K562 (cell line): Measurements from ENCODE around the gene PITPNC1. TPM values are rescaled to one million over a fixed set of nuclear protein-coding genes. Genes with fewer than 3 reads are reported as not detected.

Experiments used
- ATAC-seq: fragments of 200-7000 bp; cut with Tn5 transposase; 3 replicates; pipeline ENCODE4 v1.9.1; 2020; ENCODE audit warnings: moderate library complexity
- BruUV-seq: library from RNA; stranded (reverse); fragments of 400-500 nt; replicated peaks from 2 replicates; lab custom pipeline; 2021; lab: Mats Ljungman, UMichigan
- CTCF ChIA-PET: fragments of 300-600 bp; formaldehyde crosslinking; extraction: SDS; loops from one replicate; lab custom pipeline; 2021; ENCODE audit warnings: low intra/inter-chr PET ratio; lab: Yijun Ruan, JAX
- POLR2A ChIA-PET: fragments of 300-600, 350-650 bp; sonication (Branson Sonifier 250); formaldehyde crosslinking; extraction: SDS; loops from one replicate; lab custom pipeline; 2021; ENCODE audit warnings: antibody characterized with exemption, inconsistent platforms; lab: Yijun Ruan, JAX
- DNase-seq, 4 experiments: peaks; one replicate each; pipeline versions ENCODE4 v3.0.0 to v3.0.0-alpha.2; 2011 to 2018; ENCODE audit warnings: low spot score in 3 of 4, mixed read lengths in 3 of 4; ENCODE audit errors: extremely low read depth in 1 of 4
- FAIRE-seq: peaks from 2 replicates; lab custom pipeline; 2011; peaks lifted over from hg19 to GRCh38; lab: Jason Lieb, UNC
- H2AFZ ChIP-seq: 2 replicates; pipeline ENCODE4 v1.6.0; 2011; ENCODE audit warnings: low read depth, low read length, control low read depth, inconsistent platforms
- H3K27ac ChIP-seq: fragments of 200-600 bp; 3 replicates; pipeline ENCODE4 v1.8.0; 2011; ENCODE audit warnings: low read depth, mild to moderate bottlenecking, control low read depth, inconsistent platforms, low read length, moderate library complexity, mixed read lengths; ENCODE audit errors: extremely low read depth
- H3K27me3 ChIP-seq, 2 experiments: fragments of 300-600 bp in 1 of 2; 2 replicates in 1 of 2; 3 replicates in 1 of 2; pipeline versions ENCODE4 v1.6.0 to v1.8.0; 2011; ENCODE audit warnings: inconsistent platforms in 2 of 2, low read length in 2 of 2, mild to moderate bottlenecking in 1 of 2, mixed read lengths in 1 of 2, moderate library complexity in 1 of 2; ENCODE audit not compliant: control insufficient read depth in 2 of 2, insufficient read depth in 2 of 2
- H3K36me3 ChIP-seq: fragments of 300-600 bp; 3 replicates; pipeline ENCODE4 v1.8.0; 2011; ENCODE audit warnings: mild to moderate bottlenecking, low read length, inconsistent platforms; ENCODE audit not compliant: control insufficient read depth, insufficient read depth
- H3K4me1 ChIP-seq, 2 experiments: fragments of 200-600 bp in 1 of 2; replicated peaks in 1 of 2; 2 replicates in 1 of 2; 3 replicates in 1 of 2; pipeline versions ENCODE4 v1.5.1 to v1.8.0; 2011; ENCODE audit warnings: inconsistent platforms in 2 of 2, low read length in 2 of 2, mild to moderate bottlenecking in 1 of 2, mixed read lengths in 1 of 2, moderate library complexity in 1 of 2; ENCODE audit not compliant: control insufficient read depth in 2 of 2, insufficient read depth in 2 of 2
- H3K4me2 ChIP-seq: 2 replicates; pipeline ENCODE4 v1.6.1; 2011; ENCODE audit warnings: low read length, control low read depth, inconsistent platforms, mixed read lengths; ENCODE audit not compliant: insufficient read depth
- H3K4me3 ChIP-seq: fragments of 200-600 bp; sonication (generic), shearing (Covaris generic); 2 replicates; pipeline ENCODE4 v1.5.1; 2016; ENCODE audit warnings: control low read depth, inconsistent platforms
- H3K79me2 ChIP-seq: fragments of 200-600 bp; 3 replicates; pipeline ENCODE4 v1.8.0; 2011; ENCODE audit warnings: low read length, inconsistent platforms; ENCODE audit not compliant: control insufficient read depth, insufficient read depth
- H3K9ac ChIP-seq, 2 experiments: 2 replicates each; pipeline versions ENCODE4 v1.6.0 to v1.6.1; 2011; ENCODE audit warnings: low read depth in 2 of 2, low read length in 2 of 2, control low read depth in 1 of 2, inconsistent platforms in 1 of 2, mild to moderate bottlenecking in 1 of 2, mixed read lengths in 1 of 2; ENCODE audit not compliant: insufficient read depth in 1 of 2
- H3K9me1 ChIP-seq: one replicate; pipeline ENCODE4 v1.6.0; 2011; ENCODE audit warnings: inconsistent platforms, mild to moderate bottlenecking, low read length, moderate library complexity; ENCODE audit not compliant: control insufficient read depth, insufficient read depth
- H3K9me3 ChIP-seq: replicated peaks from 2 replicates; pipeline ENCODE4 v1.5.1; 2011; ENCODE audit warnings: low read depth, low read length, inconsistent platforms; ENCODE audit not compliant: control insufficient read depth, insufficient read depth
- H4K20me1 ChIP-seq: replicated peaks from 2 replicates; pipeline ENCODE4 v1.6.1; 2011; ENCODE audit warnings: low read length, inconsistent platforms, mixed read lengths; ENCODE audit not compliant: control insufficient read depth, insufficient read depth
- CBX1 ChIP-seq: sonication (generic); IDR thresholded peaks from 2 replicates; pipeline ENCODE4 v1.6.1; 2016; ENCODE audit warnings: antibody characterized with exemption, low read depth, mild to moderate bottlenecking
- EHMT2 ChIP-seq: fragments of 450-650 bp; IDR thresholded peaks from 2 replicates; pipeline ENCODE4 v1.6.1; 2018; ENCODE audit warnings: antibody characterized with exemption
- FOXA1 ChIP-seq: fragments of 450-650 bp; IDR thresholded peaks from 2 replicates; pipeline ENCODE4 v1.6.1; 2016; ENCODE audit warnings: mild to moderate bottlenecking, borderline replicate concordance
- HNRNPLL ChIP-seq: fragments of 200-400 bp; formaldehyde crosslinking; IDR thresholded peaks from 2 replicates; pipeline ENCODE4 v1.6.1; 2017; ENCODE audit warnings: low read length, low read depth, mild to moderate bottlenecking; ENCODE audit not compliant: poor library complexity, severe bottlenecking
- NCOA2 ChIP-seq, 2 experiments: fragments of 450-650 bp; IDR thresholded peaks; 2 replicates each; pipeline ENCODE4 v1.6.1; 2018; ENCODE audit warnings: mild to moderate bottlenecking in 2 of 2, moderate library complexity in 1 of 2; ENCODE audit not compliant: partially characterized antibody in 2 of 2
- RUNX1 ChIP-seq: sonication (generic); IDR thresholded peaks from 2 replicates; pipeline ENCODE4 v1.6.1; 2016; ENCODE audit warnings: antibody characterized with exemption, low read depth
- ZNF12 ChIP-seq: sonication (generic); formaldehyde crosslinking; IDR thresholded peaks from 2 replicates; pipeline ENCODE4 v1.4.0; 2020; ENCODE audit warnings: mild to moderate bottlenecking, missing genetic modification reagents
- ZNF274 ChIP-seq: IDR thresholded peaks from 2 replicates; pipeline ENCODE4 v1.6.1; 2011; ENCODE audit warnings: low read depth, mild to moderate bottlenecking, low read length, moderate library complexity, borderline replicate concordance
- WGBS: fragments of 100-300 bp; shearing (Covaris generic); methylation state at CpG from one replicate; pipeline ENCODE4 v1.1.6; 2016; ENCODE audit warnings: low coverage, mixed read lengths; ENCODE audit not compliant: insufficient coverage; ENCODE audit errors: missing lambda C conversion rate; 5-methylcytosine and 5-hydroxymethylcytosine counted together
- in situ Hi-C: fragments of 300-500 bp; cut with MboI; formaldehyde crosslinking; loops from 4 replicates; pipeline ENCODE4 v1.15.0; 2018; ENCODE audit warnings: inconsistent platforms, mixed read lengths
- intact Hi-C: fragments of 100-400 bp; cut with micrococcal nuclease; formaldehyde crosslinking; loops from 2 replicates; pipeline ENCODE4 v1.14.2; 2022
- polyA plus RNA-seq, 8 experiments: library from polyadenylated mRNA; depleted of rRNA in 4 of 8; stranded (reverse) in 5 of 8; unstranded in 3 of 8; fragments of >200 nt; fragmentation: Nextera tagmentation in 2 of 8; fragmentation: Illumina TruSeq in 1 of 8; extraction: Ambion mirVana in 2 of 8; extraction: Trizol in 1 of 8; gene quantifications; 2 replicates each; pipeline versions ENCODE4 v1.2.1 to v1.2.3, GENCODE V29; 2011 to 2014; ENCODE audit warnings: inconsistent platforms in 1 of 8, missing spikeins in 1 of 8
- total RNA-seq, 7 experiments: library from RNA; depleted of rRNA in 6 of 7; stranded (reverse); fragments of >200 nt in 6 of 7; fragmentation: Illumina TruSeq in 2 of 7; extraction: Trizol in 2 of 7; gene quantifications; 2 replicates each; pipeline versions ENCODE4 v1.2.1 to v1.2.3, GENCODE V29; 2011 to 2021; ENCODE audit warnings: low replicate concordance in 1 of 7
- TF ChIP-seq, protein P1 (sequence below): fragments of 250-450 bp; sonication (Bioruptor Pico); IDR thresholded peaks from 2 replicates; pipeline ENCODE4 v1.8.0; 2021; ENCODE audit warnings: mild to moderate bottlenecking, moderate library complexity

Gene PITPNC1
- total and polyA plus RNA-seq, 9 of the 15 experiments (the other 6 are each of a cell fraction or from before 2014, with no cell fraction given) = 0.11 to 1.1 (median 0.65) TPM

DNA sequence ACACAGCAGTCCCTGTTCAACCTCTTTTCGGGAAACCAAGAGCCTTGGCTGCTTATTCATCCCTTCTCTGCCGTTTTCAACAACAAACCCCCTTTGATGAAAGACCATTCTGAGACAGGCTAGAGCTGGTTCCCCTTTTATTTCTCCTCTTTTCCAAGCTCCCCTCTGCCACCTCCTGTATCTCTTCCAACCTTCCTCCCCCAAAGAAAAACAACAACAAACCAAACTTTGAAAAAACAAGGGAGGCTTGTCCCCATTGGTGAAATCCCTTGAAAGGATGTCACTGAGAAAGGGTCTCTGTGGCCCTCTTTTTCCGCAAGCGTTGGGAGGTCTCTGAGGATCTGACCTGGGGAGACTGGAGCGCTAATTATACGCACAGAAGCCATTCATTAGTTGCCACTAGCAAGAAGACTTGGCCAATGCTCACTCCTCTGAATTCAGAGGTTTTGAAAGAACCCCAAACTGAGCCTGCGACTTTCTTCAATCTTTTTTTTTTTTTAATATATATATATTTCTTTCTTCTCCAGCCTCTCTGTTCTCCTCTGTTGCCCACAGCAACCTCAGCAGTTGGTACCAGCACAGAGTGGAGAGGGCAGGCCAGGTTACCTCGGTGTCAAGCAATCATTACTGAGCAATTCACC is 101.4 kb downstream of the PITPNC1 start:
- Histone ChIP-seq H3K27me3 (peaks cover 17 to 45% of the 10 kb centered on the region in 2 experiments; a peak in 4 of 5 replicates), H2AFZ (no peak overlapping the region), H4K20me1 (no peaks in the 10 kb centered on the region), H3K36me3 (no peaks in the 10 kb centered on the region), H3K9ac (no peak overlapping the region), H3K4me2 (no peak overlapping the region), H3K4me3 (no peak overlapping the region), H3K79me2 (no peaks in the 10 kb centered on the region), H3K9me1 (no peaks in the 10 kb centered on the region), H3K27ac (no peak overlapping the region), H3K9me3 (no peaks in the 10 kb centered on the region), H3K4me1 (no peaks in the 10 kb centered on the region)
- no TSS peak for BruUV-seq
- FAIRE-seq = no peak
- in situ Hi-C loops = no loop called here
- TF ChIP-seq, protein P1, sequence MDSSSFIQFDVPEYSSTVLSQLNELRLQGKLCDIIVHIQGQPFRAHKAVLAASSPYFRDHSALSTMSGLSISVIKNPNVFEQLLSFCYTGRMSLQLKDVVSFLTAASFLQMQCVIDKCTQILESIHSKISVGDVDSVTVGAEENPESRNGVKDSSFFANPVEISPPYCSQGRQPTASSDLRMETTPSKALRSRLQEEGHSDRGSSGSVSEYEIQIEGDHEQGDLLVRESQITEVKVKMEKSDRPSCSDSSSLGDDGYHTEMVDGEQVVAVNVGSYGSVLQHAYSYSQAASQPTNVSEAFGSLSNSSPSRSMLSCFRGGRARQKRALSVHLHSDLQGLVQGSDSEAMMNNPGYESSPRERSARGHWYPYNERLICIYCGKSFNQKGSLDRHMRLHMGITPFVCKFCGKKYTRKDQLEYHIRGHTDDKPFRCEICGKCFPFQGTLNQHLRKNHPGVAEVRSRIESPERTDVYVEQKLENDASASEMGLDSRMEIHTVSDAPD (CRISPR knock-in tag) = no peak
- TF ChIP-seq EHMT2 = no peak
- no peak for TF ChIP-seq FOXA1
- TF ChIP-seq ZNF12 (CRISPR knock-in tag) = no peak
- no peak for TF ChIP-seq NCOA2 (IDR thresholded peaks at IDR 0.05; ENCODE audit: partially characterized antibody in 2 of 2)
- no peak for TF ChIP-seq RUNX1
- no peak for TF ChIP-seq ZNF274
- TF ChIP-seq CBX1 = no peak
- no peak for TF ChIP-seq HNRNPLL
- intact Hi-C loops = loop anchor here (5.0 kb wide), 1 partner anchor 101 kb away; the partner anchor contains the start of gene PITPNC1
- POLR2A ChIA-PET = interaction anchor here (1.3 kb wide), 1 partner anchor 9 kb away, joined by 3 read pairs; no protein-coding TSS in a partner anchor
- DNase-seq = no peak
- ATAC-seq = no peak
- WGBS = under 1% methylated on average over 8 of the region's 8 CpGs
- CTCF ChIA-PET = no interaction called here
